ENCODE measurements around the gene RGP1.
A peak's percentile ranks its signal among the peaks of the same experiment; 100 is the strongest.

The RGP1 gene

DNA sequence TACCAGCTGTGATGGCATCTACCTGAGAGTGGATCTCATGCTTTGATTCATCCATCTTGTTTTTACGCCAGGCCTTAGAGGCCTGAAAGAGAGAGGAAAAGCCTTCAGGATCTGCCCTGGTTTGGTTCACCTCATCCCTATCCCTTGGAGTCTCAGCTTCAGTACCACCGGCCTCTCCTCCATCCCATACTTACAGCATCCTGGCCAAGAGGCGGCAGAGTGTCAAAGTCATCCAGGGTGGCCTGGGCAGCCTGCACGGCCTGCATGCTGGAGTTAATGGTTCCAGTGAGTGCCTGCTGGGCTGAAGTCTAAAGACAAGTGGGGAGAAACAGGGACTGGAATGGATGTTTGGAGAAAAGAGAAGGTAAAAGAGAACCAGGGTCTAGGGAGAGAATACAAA is 29.5 kb upstream of the RGP1 start:
- no peak for DNase-seq (ENCODE audit: low spot score)

DNA sequence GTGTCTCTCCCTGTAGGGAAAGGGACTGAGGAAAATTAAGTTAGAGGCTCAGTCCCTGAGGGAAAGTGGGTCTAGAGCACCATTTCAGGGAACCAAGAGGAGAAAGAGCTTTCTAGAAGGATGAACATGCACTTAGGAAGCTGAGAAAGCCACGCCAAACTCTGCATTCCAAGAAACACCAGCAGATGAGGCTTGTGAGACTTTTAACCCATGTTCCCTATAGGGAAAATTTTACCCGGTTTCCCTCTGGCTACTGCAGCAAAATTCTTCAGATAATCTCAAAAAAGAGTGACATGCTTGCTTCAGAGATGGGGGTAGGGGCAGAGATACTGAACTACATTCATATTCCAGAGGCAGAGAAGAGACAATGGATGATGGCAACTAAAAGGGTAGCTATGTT is 25.7 kb upstream of the RGP1 start:
- DNase-seq (ENCODE audit: low spot score) = no peak

DNA sequence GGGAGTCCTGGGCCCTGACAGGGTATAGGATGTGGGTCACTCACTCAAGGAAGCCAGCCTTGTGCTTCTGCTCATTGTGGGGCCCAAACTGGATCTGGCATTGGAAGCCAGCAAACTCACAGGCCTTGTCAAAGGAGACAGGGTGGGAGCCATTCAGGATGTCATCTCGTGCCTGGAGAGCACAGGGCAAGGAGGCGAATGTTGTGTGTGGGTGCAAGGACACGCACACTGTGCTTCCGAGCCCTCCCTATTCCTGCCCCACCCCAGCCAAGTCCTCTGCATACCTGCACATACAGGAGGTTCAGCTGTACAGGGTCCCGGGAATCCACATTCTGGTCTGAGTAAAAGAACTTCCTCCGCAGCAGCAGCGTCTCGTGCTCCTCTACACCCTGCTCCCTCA is 25.2 kb upstream of the RGP1 start:
- no peak for DNase-seq (ENCODE audit: low spot score)

DNA sequence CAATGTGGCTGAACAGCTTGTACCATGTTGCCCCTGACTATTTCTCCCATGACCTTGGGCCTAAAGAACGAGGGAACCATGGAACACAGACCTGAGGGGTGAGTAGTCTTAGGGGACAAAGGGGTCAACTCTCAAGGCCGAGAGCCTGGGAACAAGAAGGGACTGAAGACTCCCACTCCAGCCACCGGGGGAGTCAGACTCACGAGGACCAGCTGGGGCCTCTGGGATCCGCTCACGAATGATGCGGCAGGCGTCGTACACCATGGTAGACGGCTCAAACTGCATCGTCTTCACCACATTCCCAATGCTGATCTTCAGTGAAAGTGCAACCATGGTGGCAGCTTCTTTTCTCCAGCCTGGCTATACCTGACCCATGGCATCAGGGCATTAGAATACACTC is 23.7 kb upstream of the RGP1 start:
- no peak for DNase-seq (ENCODE audit: low spot score)

- peak; percentile 63 for DNase-seq (ENCODE audit: low spot score)
Observed at GRCh38 chr9:35726931-35727330, 22.2 kb upstream of the RGP1 start.

DNA sequence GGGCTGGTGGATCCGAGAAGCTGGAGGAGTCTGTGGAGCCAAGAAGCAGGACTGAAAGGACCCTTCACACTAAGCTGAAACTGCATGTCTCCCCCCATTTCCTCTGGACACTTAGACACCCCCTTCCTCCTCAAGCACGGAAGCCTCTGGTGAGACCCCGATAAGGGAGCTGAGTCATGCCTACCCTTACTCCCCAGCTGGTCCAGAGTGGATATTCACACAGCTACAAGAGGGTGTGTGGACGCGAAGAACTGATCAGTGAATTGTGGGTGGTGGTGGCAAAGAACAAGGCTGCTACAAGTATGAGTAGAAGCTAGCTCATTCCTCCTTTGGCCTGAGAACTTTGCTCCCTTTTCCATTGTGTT is 21.4 kb upstream of the RGP1 start:
- DNase-seq (ENCODE audit: low spot score) = peak; percentile 42

DNA sequence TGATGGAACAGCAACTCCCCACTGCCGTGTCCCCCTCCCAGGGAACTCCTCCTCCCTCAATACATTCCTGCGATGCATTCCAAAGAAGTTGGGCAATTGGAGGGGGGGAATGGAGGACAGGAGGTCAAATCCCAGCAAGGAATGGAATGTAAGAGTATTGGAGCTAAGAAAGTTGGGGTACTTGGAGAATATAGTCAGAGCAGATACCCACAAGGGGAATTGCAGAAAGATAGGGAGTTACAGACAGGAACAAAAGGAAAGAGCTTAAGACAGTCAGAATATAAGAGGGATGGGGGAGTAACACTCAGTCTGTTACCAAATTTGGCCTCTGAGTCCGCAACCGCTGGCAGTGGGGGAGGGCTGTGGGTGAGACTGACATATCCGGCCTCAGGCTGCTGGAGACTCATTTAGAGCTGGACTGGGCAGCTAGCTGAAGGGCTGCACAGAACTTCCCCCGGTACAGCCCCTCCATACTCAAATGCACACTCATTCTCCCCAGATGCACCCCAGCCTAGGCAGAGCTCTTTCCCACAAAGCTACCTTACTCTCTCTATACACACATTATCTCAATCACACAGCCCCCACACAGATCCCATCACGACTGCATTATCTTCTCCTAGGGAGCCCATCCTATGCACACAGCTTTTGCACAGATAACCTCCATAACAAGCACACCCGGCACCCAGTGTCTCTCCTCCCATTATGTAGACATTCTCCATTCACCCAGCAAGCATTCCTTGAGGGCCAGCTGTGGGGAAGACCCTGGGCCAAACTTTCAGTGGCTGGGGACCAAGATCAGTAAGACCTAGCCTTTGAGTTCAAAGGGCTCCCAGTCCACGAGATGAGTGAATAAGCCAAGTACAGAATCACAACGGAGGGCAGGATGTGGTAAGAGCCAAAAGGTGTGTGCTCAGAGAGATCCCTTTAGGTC is 20.8 kb upstream of the RGP1 start:
- peak; percentile 55 for DNase-seq (ENCODE audit: low spot score)

GRCh38 chr9:35729101-35729500 is 20.0 kb upstream of the RGP1 start:
- no peak for DNase-seq (ENCODE audit: low spot score)

- peak; percentile 69 for DNase-seq (ENCODE audit: low spot score)
Observed at GRCh38 chr9:35729700-35730485, 19.2 kb upstream of the RGP1 start.

DNA sequence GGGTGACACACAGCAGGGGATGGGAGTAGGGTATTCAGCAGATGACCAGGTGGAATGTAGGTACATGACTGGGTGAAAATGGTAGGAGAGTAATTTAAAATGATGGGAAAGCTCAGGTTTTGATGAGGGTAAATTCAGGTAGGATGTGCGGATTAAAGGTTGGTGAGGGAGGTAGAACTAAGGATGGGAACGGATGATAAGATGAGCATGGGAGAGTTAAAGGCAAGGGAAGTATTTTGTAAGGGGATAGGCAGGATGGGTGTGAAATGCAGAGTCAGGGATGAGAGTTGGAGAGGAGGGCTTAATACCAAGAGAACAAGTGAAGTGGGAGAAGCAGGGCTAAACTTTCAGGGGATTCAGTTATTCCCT is 18.6 kb upstream of the RGP1 start:
- DNase-seq (ENCODE audit: low spot score) = no peak

GRCh38 chr9:35731415-35732184 is 17.5 kb upstream of the RGP1 start:
- peak; percentile 52 for DNase-seq (ENCODE audit: low spot score)

GRCh38 chr9:35732185-35732799 is 16.8 kb upstream of the RGP1 start, which contains the start of the genes CREB3 and TLN1:
CREB3 (plus strand) TSS chr9:35732666; CDS start chr9:35732773, 107 bp downstream.
TLN1 (minus strand) TSS chr9:35732195; CDS start chr9:35725694, 6,501 bp downstream.
- DNase-seq (ENCODE audit: low spot score) = peak; percentile 93

DNA sequence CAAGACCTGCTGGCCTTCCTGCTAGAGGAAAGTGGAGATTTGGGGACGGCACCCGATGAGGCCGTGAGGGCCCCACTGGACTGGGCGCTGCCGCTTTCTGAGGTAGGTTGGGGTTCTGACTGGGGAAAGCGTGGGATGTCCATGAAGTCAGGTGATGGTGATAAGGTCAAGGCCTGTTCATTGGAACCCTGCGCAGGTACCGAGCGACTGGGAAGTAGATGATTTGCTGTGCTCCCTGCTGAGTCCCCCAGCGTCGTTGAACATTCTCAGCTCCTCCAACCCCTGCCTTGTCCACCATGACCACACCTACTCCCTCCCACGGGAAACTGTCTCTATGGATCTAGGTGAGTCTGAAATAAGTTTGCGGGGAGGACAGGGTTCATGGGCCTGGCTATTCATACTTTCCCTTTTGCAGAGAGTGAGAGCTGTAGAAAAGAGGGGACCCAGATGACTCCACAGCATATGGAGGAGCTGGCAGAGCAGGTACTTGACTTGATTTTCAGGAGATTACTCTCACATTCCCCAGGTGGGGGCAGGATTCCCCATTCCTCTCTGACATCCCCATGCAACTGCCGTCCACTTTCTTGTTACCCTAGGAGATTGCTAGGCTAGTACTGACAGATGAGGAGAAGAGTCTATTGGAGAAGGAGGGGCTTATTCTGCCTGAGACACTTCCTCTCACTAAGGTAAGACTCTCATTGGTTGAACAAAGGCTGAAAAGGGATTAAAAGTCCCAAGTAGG is 16.1 kb upstream of the RGP1 start:
- DNase-seq (ENCODE audit: low spot score) = no peak

DNA sequence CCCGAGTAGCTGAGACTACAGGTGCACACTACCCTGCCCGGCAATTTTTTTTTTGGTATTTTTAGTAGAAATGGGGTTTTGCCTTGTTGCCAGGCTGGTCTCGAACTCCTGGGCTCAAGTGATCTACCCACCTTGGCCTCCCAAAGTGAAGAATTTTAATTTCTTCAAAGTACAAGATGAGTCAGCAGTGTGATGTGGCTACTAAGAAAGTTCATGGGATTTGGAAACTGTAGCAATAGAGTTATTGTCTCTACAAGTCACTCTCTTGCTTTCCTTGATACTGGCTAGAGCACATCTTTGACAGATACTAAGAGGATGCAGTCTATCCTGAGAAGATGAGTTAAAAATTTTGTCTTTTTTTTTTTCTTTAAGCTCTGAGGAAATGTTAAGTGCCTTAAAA is 15.0 kb upstream of the RGP1 start:
- no peak for DNase-seq (ENCODE audit: low spot score)

- peak; percentile 78 for DNase-seq (ENCODE audit: low spot score)
Observed at GRCh38 chr9:35736201-35736633, 12.9 kb upstream of the RGP1 start.

- DNase-seq (ENCODE audit: low spot score) = no peak
Observed at GRCh38 chr9:35737143-35737542, 11.9 kb upstream of the RGP1 start.

DNA sequence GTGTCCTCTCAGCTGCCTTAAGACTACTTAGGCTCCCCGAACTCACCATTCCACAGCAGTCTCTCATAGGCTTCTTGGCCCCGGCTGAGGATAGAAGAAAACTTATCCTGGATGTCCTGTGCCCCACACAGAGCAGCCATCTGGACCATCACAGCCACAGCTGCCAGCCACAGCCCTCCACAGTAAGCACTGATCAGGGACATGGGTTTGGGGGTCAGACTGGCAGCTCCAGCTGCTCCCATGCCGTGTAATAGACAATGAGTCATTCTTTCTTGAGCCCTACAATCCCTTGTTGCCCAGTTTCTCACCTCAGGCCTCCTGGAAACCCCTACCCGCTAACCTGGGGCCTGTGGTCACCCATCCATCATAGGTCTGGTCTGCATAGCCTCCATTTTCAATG is 10.9 kb upstream of the RGP1 start:
- no peak for DNase-seq (ENCODE audit: low spot score)

- DNase-seq (ENCODE audit: low spot score) = no peak
Observed at GRCh38 chr9:35738924-35739323, 10.2 kb upstream of the RGP1 start.

DNA sequence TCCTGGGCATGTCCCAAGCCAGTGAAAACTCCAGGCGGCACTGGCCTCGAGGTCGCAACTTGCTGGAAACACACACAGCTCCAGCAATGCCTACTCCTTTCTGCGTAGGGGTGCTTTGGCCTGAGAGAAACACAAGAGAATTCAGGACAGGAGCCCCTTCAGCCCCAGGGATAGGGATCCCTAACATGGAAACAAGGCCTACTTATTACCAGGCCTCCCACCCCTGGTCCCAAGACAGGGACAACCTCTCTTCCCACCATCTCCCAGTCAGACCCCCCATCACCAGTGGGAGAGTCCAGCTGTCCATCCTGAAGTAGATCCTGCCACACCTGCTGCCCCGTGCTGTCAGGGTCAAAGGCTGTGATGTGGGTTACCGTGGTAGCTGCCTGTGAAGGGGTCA is 8.8 kb upstream of the RGP1 start:
- no peak for DNase-seq (ENCODE audit: low spot score)

GRCh38 chr9:35741740-35742139 is 7.3 kb upstream of the RGP1 start:
- DNase-seq (ENCODE audit: low spot score) = no peak

DNA sequence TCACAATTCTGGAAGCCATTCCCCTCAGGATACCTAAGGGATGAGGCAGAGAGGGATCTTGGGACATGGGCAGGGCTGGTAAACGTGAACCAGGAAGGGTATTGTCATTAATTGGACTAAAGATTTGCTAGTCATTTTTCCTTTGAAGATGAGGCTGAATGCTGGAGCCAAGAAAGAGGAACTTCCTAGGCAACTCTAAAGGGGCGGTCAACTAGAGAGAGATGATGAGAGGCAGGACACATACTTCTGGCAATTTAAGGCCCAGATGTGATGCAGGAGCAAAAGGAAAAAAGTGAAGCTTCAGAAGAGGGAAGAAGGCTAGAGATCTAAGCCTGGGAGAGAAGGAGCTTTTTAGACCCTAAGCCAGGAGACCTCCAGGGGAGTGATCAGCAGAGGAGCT is 5.6 kb upstream of the RGP1 start:
- DNase-seq (ENCODE audit: low spot score) = no peak

Measured in hematopoietic multipotent progenitor cell treated with erythropoietin and hydrocortisone succinate and interleukin-3 and kit ligand, for 15 days (in vitro differentiated cells).